GM21576 (cell line): Measurements from ENCODE around the gene ZNF362.
"Not testable (repeated sequence)": the region's sequence is repeated elsewhere in the genome, so short reads cannot be mapped to it uniquely, and the experiment has no call there.

ENCODE experiments used
- ATAC-seq: cut with Tn5 transposase; IDR thresholded peaks from one replicate; pipeline ENCODE4 v1.9.1; 2021; ENCODE audit warnings: mild to moderate bottlenecking, moderate library complexity; ENCODE audit not compliant: unreplicated experiment

The ZNF362 gene

DNA sequence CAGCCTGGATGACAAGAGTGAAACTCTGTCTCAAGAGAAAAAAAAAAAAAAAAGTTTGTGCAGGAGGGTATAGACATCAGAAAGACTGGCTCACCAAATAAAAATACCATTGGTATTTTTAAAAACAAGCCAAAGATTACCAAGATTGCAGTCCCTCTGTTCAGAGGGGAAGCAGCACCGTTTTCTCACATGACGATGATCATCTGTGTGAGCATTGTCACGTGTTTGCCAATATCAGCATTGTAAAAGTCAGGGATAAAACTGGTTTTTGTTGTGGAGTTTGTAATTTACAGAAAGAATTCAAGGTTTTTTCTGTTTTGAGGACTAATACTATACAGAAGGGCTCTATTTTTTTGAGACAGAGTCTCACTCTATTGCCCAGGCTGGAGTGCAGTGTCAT lies 26.5 kb downstream of the ZNF362 start:
- ATAC-seq: no peak

DNA sequence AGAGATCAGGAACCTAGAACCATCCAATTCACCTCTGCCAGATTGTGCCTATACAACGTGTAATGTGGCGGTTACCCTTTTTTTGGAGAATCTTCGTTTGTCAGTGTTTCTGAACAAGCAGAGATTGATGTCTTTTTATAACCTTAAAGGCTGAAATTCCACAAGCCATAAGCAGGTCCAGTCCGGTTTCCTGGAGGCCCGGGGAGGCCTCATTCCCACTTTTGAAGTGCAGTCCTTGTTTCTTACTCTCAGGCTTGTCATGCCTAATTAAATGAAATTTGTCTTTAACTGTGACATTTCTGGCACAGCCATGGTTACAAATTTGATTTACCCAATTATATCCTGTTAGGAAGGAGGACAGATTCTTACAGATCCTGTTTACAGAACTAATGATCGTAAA lies 27.8 kb downstream of the ZNF362 start:
- no peak for ATAC-seq

DNA sequence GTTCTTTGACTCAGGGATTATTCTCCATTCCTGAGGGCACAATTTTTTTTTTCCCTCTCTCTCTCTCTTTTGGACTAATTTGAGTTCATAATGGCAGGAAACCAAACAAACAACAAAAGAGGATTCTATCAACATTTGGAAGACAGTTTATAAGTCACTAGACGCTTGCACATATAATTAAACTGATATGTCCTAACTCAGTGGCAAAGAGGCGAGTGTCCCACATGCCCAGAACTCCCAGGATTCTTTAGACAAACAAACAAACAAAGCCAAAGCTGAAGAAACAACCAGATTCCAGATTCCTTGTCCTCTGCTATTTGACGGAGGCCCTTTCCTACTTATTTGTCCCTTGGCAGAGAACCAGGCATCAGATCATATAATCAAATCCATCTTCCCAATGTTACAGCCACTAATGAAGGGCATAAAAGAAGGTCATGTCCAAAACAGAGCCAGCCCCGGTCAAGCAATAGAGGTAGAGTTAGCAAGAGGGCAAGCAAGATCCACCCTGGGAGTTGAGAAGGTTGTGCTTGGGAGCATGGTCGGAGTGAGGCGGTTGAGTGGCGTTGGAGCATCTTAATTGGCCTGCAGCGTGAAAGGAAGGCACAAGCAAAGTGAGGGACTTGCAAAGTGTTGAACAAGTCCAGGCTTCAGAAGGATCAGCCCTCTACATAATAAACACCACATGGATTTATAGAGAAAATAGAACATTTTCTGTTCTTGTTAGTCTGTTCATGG lies 30.3 kb downstream of the ZNF362 start:
- no peak for ATAC-seq

DNA sequence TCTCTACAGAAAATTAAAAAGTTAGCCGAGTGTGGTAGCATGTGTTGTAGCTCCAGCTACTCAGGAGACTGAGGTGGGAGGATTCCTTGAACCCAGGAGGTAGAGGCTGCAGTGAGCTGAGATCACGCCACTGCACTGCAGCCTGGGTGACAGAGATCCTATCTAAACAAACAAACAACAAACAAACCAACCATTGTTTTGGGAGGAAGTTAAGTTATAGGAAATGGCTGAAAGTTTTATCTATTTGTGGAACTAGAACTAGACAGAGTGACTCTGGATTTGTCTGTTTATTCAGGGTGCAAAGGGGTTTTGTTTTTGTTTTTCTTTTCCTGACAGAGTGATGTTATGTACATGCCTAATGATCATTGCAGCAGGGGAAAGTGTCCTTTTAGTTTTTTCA lies 31.0 kb downstream of the ZNF362 start:
- no peak for ATAC-seq

DNA sequence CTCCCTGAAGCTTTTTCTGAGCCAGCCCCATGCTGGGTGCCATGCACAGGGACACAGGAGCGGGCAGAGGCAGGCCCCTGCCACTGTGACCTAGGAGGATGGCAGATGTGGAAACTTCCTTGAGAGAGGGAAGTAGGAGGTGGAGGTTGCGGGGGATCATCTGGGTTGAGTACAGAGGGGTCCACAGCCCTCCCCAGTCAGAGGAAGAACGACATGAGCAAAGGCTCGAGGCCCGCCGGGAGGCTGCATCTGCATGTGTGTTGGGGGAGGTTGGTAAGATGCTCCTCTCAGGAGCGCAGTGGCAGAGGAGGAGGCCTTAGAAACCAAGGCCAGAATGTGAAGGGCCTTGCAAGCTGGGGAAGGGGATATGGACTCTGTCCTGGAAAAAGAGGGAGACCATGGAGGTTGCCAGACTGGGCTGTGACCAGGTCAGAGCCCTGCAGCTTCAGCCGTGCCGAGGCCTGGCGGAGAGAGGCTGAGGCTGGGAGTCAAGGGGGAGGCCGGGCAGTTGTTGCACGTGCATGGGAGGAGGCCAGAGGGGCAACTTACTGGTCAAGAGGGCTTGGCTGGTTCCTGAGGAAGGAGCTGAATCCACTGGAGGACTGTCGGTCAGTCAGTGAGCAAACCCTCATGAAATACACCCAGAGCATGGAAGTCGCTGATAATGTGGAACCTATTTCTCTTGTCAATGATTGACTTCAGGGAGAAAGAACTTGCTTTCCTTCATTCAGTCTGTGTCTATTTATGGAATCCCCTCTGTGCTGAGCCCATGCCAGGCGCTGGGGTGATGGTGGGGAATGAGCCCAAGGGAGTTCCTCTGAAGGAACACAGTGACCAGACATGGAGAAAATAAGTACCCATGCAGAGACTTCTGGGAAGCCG lies 32.9 kb downstream of the ZNF362 start:
- no peak for ATAC-seq

DNA sequence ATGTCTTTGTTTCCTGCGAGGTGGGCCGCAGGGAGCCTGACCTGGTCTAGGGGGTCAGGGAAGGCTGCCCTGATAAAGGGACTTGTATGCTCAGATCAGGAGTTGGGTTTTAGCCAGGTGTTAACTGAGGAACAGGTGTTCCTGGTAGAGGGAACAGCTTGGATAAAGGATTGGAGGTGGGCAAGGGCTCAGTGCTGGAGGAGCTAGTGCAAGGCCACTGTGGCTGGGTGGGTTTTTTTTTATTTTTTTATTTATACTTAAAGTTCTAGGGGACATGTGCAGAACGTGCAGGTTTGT lies 33.5 kb downstream of the ZNF362 start:
- ATAC-seq: no peak

DNA sequence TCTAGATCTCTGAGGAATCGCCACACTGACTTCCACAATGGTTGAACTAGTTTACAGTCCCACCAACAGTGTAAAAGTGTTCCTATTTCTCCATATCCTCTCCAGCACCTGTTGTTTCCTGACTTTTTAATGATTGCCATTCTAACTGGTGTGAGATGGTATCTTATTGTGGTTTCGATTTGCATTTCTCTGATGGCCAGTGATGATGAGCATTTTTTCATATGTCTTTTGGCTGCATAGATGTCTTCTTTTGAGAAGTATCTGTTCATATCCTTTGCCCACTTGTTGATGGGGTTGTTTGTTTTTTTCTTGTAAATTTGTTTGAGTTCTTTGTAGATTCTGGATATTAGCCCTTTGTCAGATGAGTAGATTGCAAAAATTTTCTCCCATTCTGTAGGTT lies 34.3 kb downstream of the ZNF362 start:
- ATAC-seq: not testable (repeated sequence)

DNA sequence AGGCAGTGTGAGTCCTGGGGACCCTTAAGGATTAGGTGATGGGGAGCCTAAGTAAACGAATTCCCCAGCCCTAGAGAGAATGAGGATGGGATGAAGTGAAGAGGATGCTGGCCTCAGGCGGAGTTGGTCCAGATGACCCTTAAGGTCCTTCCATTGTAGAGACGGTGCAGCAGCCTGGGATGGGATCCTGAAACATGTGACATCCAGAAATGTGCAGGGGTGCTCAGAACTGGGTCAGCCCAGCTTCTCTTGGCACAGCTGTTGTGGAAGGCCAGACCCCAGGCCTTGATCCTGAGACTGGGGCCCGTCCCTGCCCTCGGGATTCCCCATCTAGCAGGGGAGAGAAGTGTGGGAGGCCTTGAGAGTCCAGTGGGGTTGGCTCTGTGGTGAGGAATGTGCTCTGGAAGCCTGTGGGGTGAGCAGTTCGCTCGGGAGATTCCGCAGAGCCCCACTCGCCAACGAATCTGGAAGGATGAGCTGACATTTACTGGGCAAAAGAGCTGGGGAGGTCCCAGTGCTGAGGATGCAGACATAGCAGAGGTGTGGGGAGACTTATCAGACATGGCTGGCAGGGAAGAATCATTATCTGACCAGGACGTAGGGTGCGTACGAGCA lies 36.5 kb downstream of the ZNF362 start:
- ATAC-seq: no peak

DNA sequence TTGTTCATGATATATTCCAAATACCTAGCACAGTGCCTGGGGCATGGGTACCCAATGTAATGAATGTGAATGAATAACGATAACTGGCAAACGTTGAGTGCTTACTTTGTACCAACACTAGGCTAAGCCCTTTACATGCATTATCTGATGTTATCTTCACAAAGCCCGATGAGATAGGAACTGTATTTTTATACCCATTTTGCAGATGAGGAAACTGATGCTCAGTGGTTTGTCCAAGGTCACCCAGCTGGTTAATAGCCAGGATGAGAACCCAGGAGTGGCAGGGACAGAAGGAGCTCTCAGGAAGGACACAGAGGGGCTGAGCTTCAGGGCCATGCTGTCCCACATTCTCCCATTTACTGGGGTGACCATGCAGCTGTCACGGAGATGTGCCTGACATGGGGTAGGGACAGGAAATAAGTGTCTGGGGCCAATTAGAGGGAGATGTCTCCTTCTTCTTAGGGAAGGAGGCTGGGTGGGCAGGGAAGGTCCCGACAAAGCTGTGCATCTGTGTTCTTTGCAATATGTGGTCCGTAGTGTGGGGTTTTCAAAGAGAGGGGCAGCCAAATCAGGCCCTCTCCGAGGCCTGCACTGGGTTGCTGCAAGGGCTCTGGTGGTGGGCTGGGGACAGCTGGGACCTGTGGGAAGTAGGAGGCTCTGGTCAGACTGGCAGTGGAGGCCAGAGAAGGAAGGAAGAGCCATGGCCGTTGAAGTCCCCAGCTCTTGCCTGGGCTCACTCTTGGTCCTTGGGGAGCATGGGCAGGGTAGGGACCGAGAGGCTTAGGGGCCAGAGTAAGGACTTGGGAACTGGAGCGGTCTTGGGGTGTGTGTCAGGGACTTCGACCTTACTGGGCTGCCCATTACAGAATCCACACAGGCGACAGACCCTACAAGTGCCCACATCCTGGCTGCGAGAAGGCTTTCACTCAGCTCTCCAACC lies 38.0 kb downstream of the ZNF362 start:
- ATAC-seq: no peak

DNA sequence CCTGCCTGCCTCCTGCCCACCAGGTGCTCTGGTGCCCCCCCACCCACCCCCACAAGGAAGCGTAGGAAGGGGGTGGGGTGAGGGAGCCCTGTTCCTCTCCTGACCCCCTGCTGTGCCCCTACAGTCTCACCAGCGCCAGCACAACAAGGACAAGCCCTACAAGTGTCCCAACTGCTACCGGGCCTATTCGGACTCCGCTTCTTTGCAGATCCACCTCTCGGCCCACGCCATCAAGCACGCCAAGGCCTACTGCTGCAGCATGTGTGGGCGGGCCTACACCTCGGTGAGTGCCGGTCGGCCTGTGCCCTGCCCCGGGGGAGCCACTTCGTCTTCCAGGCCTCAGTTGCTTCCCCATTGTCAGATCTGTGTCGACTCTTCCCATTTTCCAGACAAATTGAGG lies 38.7 kb downstream of the ZNF362 start:
- ATAC-seq: no peak

DNA sequence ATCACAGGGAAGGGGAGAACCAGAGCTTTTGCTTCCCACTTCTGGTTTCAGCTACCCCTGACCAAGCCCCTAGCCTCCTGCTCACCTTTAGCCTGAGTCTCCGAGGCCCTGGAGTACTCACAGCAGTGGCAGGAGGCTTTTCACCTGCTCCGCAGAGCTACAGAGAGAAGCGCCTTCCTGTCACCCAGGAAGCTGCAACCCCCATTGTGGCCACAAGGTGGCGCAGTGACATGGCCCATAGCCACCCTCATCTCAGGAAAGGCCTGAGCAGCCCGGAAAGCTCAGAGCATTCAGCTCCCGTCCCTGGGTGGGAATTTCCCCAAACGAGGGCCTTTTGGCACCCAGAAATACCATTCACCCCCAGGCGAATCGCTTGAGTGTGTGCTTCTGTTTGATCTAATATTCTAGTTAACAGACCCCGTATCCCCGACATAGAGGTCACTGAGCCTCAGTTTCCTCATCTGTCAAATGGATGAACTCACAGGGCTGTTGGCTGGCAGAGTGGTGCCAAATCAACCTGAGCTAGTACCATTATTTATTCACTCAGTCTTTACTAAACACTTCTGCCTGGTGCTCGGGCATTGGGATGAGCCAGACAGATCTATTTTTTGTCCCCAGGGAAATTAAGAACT lies 39.3 kb downstream of the ZNF362 start:
- ATAC-seq: no peak

DNA sequence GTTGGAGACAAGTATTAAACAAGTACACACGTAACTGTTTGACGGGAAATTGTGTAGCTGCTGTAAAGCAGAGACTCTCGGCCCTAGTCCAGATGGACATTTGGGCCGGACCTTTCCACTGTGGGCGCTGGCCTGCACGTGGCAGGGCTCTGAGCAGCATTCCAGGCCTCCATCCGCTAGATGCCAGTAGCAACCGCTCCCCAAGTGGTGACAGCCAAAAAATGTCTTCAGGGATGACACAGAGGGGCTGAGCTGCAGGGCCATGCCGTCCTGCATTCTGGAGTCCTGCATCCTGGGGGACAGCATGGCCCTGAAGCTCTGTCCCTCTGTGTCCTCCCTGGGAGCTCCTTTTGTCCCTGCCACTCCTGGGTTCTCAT lies 39.8 kb downstream of the ZNF362 start:
- ATAC-seq: no peak

DNA sequence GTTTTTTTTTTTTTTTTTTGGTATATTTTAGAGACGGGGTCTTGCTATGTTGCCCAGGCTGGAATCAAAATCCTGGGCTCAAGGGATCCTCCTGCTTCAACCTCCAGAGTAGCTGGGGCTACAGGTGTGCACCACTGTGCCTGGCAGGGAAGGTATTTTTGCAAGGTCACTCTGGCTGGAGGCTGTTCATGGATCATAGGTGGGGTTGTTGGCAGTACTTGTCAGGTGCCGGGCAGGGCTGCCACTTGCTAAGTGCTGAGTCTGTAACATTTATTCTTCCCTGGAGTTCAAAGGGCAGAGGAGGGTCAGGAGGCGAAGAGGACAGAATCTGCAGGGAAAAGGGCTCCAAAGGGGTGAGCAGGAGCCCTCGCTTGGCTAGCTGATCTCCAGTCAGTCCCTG lies 40.5 kb downstream of the ZNF362 start:
- no peak for ATAC-seq

DNA sequence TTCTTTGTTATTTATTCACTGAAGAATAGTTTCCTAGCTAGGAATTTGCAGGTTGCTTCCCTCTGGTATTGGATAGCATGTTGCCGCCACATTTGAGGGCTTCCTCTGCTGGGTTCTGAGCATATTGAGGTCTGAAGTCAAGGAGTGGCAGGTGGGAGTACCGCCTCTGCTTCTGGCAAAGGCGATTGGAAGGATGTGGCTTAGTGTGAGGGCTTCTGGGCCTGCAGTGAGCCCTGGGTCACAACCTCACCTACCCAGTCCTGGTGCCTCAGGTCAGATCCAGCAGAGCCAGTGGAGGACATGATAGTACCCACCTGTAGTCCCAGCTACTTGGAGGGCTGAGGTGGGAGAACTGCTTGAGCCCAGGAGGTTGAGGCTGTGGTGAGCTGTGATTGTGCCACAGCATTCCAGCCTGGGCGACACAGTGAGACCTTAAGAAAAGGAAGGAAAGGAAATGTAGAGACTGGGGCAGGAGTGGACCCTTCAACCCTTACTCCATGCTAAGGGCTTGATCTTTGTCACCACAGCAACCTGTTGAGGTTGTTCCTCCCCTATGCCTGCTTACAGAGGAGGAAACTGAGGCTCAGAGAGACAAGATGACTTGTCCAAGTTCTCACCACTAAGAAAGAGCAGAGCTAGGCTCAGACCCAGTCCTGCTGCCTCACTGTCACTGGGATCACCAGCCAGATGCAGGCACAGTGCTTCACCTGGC lies 41.8 kb downstream of the ZNF362 start:
- no peak for ATAC-seq

DNA sequence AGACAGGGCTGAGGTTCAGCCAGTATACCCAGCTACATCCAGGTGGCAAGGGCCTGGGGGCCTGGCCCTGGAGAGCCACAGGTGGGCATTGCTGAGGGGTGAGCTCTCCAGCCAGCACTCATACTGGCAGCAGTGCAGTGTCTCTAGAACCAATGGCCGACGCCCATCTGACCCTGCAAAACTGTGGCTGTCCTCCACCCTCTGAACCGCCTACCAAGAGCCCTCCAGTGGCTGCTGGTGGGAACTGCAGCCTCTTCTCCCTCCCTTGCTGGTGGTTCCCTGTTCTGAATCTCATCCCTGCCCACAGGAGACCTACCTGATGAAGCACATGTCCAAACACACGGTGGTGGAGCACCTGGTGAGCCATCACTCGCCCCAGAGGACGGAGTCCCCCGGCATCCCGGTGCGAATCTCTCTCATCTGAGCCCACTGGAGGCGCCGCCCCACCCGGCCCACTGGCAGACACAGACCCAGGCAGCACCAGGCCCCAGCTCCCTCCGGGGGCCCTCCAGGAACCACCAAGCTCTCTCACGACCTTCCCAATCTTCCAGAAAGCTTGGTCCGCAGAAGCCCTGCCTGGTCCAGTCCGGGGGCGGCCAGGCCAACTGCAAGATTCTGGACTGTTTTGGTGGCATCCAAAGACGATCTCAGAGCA lies 42.5 kb downstream of the ZNF362 start:
- ATAC-seq: peak; percentile 51

DNA sequence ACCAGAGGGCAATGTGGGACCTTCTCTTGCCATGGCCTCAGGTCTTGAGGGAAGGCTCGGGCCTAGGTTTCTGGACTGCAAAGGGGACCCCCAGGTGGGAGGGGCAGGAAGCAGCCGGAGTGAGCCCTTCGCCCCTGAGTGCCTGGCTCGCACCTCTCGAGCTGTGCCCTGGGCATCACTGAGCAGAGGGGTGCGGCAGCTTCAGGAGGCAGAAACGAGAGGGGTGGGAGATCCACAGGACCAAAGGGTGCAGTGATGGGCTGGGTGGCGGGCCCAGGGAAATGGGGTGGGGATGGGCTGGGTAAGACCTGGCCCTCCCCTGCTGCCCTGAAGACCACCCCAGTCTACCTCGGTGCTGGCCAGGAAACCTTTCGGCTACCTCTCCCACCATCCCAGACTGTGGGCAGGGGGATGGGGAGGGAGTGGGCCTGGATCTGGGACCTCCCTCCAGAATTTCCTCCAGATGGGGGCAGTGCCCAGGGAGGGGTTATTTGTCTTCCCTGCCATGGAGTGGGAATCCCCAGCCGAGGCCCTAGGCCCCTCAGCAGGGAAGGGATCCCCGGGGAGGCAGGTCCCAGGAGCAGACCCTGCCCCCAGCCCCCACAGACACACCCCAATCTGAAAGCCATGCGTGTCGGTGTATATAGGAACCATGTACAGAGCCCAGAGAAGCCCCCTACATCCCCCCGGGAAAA lies 43.3 kb downstream of the ZNF362 start:
- ATAC-seq: no peak

DNA sequence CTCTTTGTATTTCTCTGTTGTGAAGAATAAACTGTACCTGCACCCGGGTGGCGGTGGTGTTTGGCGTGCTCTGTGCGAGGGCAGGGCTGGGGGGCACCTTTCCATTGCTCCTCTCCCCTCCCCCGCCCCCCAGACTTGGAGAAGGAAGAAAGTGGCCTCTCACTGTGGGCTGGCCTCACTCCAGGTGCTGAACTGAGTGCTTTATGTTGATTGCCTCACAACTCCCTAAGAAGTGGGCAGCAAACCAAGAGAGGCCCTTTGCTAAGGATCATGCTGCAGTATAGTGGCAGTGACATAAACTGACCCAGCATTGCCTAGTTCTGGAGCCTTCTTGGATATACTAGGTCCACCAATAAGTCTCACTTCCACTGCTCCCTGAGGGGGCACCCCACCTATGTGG lies 44.4 kb downstream of the ZNF362 start:
- no peak for ATAC-seq

DNA sequence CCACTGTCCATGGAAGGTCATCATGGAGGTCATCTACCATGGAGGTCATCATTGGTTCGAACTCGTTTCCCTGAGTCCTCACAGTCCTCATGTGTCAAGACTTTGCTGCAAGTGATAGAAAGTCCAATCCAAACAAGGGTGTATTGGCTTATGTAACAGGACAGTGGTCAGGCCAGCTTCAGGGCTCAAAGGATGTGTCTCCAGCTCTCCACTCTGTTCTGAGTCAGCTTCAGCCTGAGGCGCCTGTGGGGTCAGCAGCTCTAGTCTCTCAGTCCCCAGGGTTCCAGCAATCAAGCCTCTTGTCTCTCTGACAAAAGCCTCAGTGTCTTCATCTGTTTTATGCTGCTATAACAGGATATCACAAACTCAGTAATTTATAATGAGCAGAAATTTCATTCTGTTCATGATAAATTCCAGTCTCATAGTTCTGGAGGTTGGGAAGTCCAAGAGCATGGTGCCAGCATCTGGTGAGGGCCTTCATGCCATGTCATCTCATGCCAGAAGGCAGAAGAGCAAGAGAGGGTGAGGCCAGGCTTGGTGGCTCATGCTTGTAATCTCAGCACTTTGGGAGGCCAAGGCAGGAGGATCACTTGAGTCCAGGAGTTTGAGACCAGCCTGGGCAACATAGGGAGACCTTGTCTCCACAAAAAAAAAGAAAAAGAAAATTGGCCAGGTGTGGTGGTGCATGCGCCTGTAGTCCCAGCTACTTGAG lies 45.1 kb downstream of the ZNF362 start:
- ATAC-seq: no peak
